AML-193 (cell line): ENCODE results near the gene IFNG.

Experiments
- DNase-seq, 2 experiments: peaks; one replicate each; lab custom pipeline; 2025; lab: John Stamatoyannopoulos, UW

IFNG gene

DNA sequence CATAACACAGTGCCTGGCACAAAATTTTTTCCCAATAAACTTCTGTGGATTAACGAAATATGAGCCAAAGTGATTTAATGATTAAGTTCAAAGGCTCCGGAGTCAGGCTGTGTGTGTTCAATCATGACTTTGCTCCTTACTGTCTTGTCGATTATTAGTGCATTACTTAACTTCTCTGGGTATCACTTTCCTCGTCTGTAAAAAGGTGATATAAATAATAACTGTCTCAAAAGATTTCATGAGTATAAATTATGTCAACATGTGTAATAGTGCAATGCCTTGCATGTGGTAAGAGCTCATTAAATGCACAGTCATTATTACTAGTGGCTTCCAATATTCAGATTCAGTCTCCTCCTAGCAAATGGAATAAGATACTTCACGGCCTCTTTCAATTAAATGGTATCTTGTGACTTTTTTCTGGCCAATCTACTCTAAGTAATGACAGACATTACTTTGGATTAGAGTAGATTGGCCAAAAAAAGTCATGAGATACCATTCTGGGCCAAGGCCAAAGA is 6.8 kb upstream of the IFNG start:
- DNase-seq: no peak

DNA sequence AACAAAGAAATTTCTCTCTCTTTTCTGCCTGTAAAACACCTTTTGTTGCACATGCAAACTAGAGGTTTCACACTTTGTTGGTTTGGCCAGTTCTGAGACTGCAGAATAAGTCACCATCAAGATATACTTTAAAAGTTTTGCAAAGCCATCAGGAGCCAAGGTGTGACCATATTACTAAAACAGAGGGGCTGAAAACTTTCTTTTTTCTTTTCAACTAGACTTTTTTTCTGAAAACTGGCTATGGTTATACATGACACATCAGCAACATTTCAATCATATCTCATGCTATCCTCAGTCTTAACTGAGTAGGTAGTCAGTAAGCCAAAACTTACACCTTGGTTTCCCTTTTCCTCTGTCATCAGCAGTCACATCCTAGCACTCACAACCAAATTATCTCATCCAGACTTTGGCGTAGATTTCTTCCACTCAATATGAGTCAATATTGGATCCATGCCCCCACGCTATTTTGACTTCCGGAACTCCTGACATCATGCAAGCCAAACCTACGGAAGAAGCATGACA is 4.1 kb upstream of the IFNG start:
- no peak for DNase-seq

DNA sequence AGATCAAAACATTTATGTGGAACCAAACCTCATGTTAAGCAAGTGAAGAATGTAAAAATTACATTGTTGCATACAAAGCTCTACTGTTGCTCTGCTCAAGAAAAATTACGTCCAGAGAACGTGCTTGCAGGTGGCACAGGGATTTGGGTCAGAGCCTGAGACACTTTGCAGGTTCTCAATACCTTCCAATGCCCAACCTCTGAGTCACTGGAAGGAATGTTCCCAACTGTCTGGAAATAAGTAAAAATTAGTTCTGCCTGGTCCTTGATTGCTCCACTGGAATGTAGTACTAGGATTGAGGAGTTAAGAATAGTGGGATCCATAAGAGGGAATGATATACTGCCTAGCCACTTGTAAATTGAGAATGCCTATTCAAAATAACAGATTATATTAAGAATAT is 2.8 kb upstream of the IFNG start:
- DNase-seq: no peak

DNA sequence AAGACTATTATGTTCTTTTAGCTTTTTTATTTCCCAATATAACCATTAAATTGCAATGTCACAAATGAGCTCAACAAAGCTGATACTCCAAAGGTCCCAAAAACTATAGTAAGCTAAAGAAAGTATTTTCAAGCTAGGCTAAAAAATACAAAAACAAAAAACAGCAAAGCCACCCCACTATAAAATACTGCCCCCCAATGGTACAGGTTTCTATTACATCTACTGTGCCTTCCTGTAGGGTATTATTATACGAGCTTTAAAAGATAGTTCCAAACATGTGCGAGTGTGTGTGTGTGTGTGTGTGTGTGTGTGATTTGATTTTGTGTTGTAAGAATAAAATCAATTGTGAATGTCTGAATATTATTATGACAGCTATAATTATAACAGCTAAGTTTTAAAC is 1.1 kb downstream of the IFNG start:
- peak; percentile 18 to 22 for DNase-seq

DNA sequence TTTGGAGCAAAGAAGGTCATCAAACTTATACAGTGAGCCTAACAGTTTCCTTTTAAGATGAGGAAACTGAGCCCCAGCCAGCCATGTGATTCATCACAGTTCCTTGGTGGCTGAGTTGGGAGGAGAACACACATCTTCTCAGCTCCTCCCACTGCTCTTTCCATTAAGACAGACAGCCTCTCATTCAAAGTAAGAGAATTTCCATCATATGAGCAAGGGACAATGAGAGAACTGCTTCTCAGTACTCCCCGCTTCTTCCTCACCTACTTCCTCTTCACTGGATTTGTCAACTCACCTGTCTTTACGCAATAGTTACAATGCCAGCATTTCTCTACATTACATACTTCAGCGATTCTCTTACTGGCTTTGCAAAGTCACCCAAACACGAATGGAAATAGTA is 2.2 kb downstream of the IFNG start:
- peak in 1 of 2 experiments; percentile 1 for DNase-seq

DNA sequence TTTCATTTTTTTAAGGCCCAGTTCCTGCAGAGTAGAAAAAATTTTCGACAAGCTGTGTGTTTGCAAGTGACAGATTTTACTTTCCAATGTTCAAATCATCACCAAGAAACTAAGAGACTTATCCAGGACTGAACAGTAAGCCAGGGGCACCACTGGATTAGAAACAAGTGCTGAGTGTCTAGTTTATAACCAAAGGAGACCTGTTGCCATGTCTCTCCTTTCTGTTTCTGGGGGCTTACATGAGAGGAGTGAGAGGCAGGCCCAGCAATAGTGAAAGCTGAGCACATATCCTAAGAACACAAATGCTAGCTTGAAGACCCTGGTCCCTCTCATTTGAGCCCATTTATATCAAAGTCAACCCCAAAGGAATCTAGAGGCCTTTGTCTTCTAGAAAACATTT is 2.9 kb downstream of the IFNG start:
- DNase-seq: no peak

DNA sequence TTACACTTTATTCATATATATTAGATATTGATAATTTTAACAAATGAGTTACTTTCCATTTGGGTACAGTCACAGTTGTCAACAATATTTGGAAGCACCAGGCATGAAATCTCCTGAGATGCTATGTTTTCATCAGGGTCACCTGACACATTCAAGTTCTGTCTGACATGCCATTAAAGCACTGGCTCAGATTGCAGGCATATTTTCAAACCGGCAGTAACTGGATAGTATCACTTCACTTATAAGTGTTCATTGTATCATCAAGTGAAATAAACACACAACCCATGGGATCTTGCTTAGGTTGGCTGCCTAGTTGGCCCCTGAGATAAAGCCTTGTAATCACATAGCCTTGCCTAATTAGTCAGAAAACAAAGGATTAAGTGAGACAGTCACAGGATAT is 4.8 kb downstream of the IFNG start:
- no peak for DNase-seq

DNA sequence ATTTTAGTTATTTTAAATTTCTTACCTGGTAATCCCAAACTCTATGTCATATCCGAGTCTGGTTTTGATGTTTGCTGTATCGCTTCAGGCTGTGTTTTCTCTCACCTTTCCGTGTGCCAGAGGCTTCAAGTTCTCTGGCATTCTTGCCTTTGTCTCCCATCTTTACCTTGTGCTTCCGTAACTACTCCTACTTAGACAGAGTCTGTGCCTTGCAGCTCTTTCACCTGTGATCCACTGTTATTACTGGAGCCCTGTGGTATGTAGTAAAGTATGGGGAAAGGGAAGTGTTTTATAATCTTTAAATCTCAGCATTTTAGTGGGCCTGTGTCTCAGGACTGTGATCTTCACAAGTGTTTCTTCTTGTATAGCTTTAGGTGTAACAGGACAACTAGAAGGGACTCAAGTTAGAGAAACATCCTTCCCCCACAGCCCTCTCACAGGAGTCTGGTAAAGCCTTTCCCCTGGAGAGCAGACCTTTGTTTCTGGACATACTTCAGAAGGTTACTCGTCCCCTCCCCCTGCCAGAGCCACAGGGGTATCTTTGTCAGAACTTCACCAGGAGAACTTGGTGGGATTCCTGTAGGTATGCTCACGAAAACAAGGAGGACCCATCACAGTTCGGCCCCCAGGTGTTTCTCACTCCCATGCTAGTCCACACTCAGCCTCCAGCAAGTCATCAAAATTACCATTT is 11.1 kb downstream of the IFNG start:
- no peak for DNase-seq

DNA sequence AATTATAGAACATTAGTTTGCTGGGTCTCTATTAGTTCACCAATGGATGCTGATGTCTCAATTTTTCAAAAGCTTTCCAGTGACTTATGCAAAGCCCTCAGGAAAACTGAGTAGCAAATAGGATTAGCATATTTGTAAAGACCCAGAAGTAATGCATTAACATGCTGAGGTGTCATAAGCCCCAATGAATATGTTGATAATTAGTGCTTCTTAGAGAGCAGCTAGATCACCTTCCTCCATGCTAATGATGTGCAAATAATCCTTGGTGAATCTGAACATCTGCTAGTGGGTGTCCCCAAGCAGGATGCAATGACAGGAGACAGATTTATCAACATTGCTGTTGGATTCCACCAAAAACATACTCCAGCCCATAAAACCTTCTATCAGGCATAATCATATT is 19.0 kb downstream of the IFNG start:
- no peak for DNase-seq

DNA sequence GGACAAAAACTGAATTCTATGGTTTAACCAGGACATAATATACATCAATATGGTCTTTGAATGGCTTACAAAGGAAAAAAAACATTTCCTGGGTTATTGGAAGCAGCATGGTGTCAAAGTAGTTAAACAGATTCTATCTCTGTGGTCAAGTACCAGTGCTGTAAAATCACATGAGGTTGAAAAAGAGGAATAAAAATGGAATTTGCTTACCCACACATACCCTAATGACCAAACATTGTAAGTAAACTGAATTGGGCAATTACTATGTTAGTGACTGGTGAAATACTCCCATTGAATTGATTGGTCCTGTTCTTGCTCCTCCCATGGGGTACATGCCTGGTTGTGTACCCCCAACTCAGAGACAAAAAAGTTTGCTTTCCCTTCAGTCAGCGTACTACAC is 19.6 kb downstream of the IFNG start:
- DNase-seq: no peak

DNA sequence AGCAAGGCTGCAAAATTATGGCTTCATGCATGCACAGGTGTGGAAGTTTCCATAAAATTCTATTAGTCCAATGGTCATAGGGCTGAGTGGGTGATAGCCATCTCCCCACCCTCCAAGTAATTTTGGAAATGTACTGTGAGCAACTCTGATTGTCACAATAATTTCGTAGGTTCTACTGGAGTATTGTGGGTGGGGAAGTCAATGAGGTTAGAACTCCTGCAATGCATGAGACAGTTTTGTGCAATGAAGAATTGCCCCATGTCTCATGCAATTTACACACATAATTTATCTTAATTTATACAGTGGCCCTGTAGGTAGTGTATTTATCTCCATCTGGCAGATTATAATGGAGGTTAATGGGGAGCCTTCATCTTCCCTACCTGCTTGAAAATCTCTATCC is 20.5 kb downstream of the IFNG start:
- no peak for DNase-seq

DNA sequence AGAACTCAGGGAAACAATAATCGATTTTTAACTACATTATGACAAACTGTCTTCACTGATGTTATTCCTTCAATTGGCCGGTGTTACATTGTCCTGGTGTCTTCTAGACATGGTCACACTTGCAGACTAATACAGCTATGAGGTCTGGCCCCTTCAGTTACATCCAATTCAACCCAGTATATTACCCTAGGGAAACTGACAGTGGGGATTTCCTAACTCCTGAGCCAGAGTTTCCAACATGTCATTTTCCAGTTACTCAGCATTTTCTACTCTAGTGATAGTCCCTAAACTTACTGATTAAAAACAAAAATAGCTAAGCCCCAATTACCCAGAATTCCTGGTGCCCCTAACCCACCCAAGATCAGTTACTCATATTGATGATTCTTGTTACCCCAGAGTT is 21.1 kb downstream of the IFNG start:
- no peak for DNase-seq

DNA sequence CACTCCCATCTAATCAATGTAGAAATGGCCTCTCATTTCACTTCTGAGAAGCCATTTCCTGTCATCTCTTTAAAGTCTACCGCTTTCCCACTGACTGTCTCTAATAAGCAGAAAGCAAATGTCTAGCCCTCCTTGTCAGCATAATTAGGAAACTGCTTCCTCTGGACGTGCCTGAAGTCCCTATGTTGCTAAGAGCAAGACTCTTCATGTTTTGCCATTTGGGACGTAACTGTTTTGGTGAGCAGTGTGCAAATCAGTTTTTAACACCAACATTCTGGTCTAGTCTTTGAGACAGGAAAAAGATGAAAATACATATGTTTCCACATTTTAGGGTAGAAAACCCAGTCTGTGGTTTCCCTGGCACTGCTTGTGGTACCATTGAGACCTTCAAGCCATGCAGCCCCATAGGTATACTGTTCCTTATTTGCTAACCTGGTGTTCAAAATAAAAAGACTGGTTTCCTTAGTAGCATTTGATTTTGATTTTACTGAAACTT is 22.2 kb downstream of the IFNG start:
- no peak for DNase-seq

DNA sequence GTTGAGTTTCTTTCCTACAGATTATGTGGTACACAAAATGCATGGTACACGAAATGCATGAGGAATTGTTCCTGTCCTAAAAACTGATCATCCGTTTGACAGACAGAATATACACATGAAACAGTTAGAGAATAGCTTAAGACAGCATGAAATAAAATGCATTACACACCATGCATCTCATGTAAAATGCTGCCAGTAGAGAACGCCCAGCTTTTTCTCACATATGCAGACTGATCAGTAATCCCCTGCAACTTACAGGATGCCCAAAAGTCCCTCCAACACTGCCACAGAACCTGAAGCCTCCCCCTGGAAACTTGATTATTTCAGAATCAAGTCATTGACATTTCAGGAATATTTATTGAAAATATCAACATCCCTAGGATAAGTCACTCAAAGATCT is 24.0 kb downstream of the IFNG start:
- DNase-seq: no peak

DNA sequence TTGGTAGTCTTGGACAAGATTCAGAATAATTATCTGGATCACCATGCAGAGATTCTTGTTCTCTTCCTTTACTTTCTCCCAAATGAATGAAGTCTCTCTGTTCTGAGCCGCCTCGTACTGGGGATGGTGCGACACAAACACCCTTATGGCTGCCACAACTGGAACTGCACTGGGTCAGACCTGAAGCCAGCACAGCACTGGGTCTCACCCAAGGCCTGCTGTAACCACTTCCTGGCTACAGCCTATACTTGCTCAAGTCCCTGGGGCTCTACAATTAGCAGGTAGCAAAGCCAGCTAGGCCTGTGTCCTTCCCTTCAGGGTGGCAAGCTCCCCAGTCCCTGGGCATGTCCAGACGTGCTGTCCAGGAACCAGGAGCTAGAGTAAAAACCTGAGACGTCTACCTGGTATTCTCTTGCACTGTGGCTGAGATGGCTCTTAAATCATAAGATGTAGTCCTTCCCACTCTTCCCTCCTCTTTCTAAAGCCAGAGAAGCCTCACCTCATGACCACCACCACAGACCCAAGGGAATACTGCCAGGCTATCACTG is 27.6 kb downstream of the IFNG start:
- DNase-seq: no peak

DNA sequence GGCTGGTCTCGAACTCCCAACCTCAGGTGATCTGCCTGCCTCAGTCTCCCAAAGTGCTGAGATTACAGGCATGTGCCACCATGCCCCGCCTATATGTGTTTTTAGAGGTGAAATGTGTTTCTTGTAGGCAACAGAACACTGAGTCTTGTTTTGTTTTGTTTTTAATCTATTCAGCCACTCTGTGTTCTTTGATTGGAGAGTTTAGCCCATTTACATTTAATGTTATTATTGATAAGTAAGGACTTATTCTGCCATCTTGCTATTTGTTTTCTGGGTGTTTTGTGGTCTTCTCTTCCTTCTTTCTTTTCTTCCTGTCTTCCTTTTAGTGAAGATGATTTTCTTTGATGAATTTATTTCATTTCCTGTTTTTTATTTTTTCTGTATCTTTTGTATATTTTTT is 29.6 kb downstream of the IFNG start:
- no peak for DNase-seq

DNA sequence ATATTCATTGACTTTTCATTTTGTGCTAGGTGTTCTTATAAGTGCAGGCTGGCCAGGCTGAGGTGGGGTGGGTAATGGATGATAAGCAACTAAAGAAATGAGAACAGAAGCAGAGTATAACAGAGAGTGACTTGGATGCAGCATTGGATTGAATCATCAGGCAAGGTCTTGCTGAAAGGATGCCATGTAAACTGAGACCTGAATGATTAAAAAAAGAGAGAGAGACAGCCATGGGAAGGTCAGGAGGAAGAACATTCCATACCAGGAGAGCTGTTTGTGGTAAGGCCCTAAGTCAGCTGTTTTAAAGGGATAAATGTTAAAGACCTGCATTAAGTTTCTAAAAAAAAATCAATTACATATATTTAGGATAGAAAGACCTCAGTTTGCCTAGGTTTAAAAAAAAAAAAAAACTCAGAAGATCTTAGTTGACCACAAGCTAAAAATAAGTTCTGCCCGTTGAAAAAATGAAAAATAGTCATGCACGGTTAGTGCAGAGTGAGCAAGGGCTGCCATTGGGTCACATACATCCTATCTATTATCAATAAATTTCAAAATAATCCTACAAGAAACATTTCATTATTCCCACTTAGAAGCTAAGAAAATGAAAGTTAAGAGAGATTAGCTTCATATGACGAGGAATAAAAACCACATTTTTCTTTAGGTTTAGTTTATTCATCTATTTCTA is 37.2 kb downstream of the IFNG start:
- no peak for DNase-seq

DNA sequence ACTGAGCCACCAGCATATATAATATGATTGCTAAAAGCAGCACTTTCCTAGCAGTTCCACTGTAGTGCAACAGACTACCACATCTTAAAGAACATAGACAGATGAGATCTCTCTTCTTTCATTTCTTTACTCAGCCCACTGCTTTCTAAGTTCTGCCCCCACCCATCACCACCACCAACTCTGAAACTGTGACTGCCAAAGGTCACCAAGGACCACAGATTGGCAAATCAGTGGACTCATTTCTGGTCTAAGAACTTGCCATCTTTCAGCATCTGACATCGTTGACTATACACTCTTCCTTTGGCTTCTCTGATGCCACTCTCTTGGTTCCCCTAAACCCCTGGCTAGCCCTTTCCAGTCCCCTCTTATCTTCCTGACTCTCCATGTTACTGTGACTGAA is 38.4 kb downstream of the IFNG start:
- no peak for DNase-seq

DNA sequence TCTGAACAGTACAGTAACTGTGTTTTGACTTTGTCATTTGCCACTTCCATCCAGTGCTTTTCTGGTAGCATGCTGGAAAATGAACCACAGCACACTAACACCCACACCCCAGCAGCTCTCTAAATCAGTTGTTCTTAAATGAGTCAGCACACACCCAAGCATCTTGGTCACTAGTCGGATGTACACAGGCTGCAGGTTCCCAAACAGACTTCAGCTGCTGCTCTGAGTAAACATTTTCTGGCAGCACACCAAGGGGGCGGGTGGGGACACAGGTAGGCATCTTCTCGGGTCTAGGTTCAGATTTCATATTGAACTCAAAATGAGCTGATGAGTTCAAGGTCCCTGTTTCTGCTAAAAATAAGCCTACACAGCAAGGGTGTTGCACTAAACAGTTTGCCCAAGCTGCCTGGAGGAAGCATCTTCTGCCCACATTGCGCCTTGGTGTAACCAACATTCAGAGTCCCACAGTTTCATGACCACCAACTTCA is 39.8 kb downstream of the IFNG start:
- DNase-seq: no peak

DNA sequence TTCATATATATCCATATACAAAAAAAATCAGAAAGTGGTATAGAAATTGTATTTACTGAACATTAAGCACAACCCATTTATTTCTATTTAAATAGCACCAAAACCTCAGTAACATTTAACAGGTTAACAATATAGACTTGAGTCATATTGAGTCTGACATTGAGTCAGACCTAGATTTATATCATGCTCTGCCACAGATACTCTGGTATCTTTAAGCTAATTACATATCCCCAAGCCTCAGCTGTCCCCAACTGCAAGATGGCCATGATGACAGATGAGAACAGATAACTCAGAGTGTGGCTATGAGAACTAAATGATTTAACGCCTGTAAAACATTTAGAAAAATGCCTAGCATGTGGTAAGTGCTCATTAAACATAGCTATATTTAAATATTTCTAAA is 40.3 kb downstream of the IFNG start:
- DNase-seq: no peak

DNA sequence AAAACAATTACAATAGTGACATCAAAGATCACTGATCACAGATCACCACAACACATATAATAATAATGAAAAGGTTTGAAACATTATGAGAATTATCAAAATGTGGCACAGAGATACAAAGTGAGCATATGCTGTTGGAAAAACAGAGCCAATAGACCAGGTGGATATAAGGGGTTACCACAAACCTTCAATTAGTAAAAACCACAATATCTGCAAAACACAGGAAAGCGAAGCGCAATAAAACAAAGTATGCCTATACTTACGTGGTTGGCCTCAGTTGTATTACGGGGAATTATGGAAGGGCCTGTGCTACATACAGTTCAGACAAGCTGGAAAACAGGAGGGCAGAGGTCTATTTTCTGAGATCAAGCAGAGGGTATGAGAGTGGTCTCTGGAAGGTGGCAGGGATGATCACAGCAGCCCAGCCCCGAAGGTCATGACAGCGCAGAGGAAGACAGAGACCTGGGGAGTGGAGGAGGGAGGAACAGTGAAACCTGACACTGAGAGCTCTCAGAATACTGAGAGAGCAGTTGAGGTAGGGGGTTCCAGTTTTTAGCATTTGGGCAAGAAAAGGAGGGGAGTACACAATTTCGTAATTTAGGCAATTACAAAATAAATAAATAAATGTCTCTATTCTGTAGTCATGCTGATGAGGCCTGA is 41.3 kb downstream of the IFNG start:
- DNase-seq: no peak

DNA sequence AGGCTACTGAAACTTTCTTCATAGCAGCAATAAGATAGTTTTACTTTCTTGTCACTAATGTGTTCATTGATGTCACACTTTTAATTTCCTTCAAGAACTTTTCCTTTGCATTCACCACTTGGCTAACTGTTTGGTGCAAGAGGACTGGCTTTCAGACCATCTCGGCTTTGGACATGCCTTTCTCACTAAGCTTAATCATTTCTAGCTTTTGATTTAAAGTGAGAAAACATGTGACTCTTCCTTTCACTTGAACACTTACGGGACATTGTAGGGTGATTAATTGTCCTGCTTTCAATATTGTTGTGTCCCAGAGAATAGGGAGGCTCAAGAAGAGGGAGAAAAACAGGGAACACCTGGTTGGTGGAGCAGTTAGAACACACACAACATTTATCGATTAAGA is 41.9 kb downstream of the IFNG start:
- DNase-seq: no peak
